GM13977 (cell line): Measurements from ENCODE around the gene MX2.

Experiments
- DNase-seq: peaks from one replicate; pipeline ENCODE4 v3.0.0; 2012; ENCODE audit warnings: low spot score
- in situ Hi-C: fragments of 300-500 bp; cut with MboI; formaldehyde crosslinking; loops from one replicate; pipeline ENCODE4 v1.12.0; 2022; ENCODE audit warnings: low sequenced_read_pairs, low pct_unique_long_range_greater_than_20kb, mixed read lengths, inconsistent platforms; ENCODE audit not compliant: unreplicated experiment
- TF ChIP-seq, protein P1 (sequence below): IDR thresholded peaks from 2 replicates; pipeline ENCODE4 v1.5.1; 2012; ENCODE audit warnings: mild to moderate bottlenecking, control low read depth; ENCODE audit not compliant: insufficient read depth; ENCODE audit errors: extremely low read depth, missing control alignments

MX2 gene

DNA sequence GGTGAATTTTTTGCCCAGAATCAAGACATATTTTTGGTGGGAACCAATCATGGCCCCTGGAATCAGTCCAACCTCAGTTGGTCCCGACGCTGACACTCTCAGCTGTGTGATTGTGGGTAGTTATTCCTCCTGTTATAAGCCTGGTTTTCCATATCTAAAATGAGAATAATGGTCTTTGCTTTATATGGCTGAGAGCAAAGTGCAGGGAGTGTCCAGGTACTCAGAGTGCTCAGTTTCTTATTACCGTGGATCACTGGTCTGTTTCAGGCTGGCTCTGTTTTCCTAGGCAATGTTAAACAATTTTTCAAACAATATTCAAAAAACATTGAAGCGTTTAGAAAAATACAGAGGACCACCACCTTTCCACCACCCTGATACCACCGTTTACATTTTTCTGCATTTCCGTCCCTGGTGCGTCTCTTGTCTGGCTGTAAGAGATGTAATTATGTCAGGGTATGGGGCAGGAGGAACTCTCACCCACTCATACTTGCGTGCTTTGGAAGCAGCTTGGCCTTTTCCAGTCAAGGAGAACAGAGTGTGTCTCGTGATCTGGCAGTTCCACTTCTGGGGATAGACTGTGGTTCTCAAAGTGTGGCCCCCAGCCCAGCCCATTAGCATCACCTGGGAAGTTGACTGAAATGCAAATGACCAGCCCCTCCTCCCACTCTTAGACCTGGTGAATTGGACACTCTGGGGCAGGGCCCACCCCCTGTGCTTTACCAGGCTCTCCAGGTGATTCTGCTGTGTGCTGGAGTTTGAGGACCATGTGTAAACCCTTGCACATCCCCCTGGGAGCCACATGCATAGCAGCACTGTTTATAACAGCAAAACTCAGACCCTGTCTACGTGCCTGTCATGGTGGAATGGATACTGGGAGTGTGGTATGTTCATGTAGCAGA lies 71.0 kb downstream of the MX2 start:
- TF ChIP-seq, protein P1, sequence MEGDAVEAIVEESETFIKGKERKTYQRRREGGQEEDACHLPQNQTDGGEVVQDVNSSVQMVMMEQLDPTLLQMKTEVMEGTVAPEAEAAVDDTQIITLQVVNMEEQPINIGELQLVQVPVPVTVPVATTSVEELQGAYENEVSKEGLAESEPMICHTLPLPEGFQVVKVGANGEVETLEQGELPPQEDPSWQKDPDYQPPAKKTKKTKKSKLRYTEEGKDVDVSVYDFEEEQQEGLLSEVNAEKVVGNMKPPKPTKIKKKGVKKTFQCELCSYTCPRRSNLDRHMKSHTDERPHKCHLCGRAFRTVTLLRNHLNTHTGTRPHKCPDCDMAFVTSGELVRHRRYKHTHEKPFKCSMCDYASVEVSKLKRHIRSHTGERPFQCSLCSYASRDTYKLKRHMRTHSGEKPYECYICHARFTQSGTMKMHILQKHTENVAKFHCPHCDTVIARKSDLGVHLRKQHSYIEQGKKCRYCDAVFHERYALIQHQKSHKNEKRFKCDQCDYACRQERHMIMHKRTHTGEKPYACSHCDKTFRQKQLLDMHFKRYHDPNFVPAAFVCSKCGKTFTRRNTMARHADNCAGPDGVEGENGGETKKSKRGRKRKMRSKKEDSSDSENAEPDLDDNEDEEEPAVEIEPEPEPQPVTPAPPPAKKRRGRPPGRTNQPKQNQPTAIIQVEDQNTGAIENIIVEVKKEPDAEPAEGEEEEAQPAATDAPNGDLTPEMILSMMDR, result no peak
- in situ Hi-C loops, result no loop called here
- no peak for DNase-seq

DNA sequence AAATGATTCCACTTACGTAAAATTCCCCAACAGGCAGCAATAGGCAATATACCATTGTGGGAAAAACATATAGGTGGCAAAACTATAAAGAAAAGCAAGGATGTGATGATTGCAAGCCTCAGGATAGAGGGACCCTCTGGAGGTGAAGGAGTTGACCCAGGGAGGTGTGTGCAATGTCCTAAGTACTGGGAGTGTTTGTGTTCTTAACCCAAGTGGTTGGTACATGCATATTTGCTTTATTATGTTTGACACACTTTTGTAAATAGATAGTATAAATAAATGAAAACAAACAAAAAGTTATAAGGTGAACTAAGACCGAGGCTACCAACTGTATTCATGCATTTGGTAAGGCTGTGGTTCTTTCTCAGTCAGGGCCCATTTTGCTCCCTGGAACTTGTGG lies 71.7 kb downstream of the MX2 start:
- DNase-seq, result no peak
- in situ Hi-C loops, result no loop called here
- TF ChIP-seq, protein P1, result no peak

DNA sequence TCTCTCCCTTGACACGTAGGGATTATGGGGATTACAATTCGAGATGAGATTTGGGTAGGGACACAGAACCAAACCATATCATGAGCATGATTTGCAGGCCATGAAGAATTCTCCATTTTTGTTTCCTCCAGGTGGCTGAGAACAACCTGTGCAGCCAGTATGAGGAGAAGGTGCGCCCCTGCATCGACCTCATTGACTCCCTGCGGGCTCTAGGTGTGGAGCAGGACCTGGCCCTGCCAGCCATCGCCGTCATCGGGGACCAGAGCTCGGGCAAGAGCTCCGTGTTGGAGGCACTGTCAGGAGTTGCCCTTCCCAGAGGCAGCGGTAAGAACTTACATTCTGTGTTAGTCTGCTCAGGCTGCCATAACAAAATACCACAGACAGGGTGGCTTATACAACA lies 73.9 kb downstream of the MX2 start:
- TF ChIP-seq, protein P1, result no peak
- in situ Hi-C loops, result no loop called here
- DNase-seq, result no peak

DNA sequence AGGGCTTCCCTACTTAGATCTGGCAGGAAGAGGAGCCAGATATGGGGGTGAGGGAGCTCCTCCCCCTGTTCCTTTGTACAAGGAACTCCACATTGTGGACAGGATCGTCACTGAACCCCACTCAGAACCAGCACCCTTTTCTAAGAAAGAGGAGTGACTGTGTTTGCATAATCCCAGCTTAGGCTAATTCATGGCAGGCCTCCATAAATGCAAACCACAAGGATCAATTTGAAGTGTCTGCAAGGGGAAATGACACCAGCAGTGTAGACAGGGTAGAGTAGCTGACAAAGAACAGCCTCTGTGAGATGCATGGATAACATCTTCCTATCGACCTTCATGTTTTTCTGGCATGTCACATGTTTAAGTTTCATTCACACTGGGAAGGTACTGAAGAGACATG lies 75.9 kb downstream of the MX2 start:
- TF ChIP-seq, protein P1, result no peak
- no peak for DNase-seq
- in situ Hi-C loops, result no loop called here

DNA sequence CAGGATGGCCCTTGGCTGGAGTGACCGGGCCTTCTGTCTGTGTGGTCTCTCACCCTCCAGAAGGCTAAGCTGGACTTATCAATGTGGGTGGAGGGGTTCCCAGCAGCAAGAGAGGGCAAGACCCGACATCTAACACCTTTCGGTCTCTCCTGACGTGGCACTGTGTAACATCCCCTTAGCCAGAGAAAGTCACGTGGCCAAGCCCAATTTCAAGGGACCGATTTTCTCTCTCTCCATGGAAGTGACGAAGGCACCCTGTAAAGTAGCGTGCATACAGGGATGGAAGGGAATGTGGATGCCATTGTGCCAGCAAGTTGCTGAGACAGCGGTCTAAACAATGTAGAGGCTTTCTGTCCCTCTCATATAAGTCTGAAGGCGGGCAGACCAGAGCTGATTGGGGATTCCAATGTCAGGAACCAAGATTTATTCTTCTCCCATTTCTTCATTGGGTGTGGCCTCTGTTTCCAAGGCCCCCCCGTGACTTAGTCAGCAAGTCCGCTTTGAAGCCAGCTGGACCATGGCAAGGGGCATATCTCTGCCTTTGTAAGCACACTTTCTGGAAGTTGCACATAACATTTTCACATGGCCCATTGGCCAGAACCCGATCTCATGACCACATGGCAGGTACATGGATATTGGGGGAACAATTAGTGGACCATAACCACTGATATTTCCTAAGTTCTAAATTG lies 76.7 kb downstream of the MX2 start:
- in situ Hi-C loops, result no loop called here
- DNase-seq, result no peak
- TF ChIP-seq, protein P1, result no peak

DNA sequence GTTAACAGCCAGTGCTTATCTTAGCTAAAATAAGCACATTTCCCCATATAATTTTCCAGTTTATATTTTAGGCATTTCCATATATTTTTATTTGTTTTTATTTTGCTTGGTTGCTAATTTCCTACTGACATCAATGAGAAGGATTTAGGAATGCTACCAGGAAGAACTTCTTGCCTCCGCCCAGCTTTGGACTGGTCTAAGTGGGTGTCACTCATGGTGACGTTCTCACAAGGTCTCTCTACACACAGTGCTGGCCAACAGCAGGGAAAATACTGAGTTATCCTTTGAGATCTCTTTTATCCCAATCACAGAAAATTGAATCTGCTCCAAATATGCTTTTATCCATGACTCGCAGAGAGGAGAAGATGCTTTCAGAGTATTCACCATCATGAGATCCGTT lies 77.4 kb downstream of the MX2 start:
- TF ChIP-seq, protein P1, result no peak
- DNase-seq, result no peak
- in situ Hi-C loops, result no loop called here
